Middle frontal gyrus (tissue), 1 donor: Measurements from ENCODE around the gene BHLHE41.

Experiments used
- DNase-seq: peaks from one replicate; pipeline ENCODE4 v3.0.0-alpha.2; 2015; ENCODE audit warnings: low spot score; ENCODE audit errors: extremely low spot score

The BHLHE41 gene

DNA sequence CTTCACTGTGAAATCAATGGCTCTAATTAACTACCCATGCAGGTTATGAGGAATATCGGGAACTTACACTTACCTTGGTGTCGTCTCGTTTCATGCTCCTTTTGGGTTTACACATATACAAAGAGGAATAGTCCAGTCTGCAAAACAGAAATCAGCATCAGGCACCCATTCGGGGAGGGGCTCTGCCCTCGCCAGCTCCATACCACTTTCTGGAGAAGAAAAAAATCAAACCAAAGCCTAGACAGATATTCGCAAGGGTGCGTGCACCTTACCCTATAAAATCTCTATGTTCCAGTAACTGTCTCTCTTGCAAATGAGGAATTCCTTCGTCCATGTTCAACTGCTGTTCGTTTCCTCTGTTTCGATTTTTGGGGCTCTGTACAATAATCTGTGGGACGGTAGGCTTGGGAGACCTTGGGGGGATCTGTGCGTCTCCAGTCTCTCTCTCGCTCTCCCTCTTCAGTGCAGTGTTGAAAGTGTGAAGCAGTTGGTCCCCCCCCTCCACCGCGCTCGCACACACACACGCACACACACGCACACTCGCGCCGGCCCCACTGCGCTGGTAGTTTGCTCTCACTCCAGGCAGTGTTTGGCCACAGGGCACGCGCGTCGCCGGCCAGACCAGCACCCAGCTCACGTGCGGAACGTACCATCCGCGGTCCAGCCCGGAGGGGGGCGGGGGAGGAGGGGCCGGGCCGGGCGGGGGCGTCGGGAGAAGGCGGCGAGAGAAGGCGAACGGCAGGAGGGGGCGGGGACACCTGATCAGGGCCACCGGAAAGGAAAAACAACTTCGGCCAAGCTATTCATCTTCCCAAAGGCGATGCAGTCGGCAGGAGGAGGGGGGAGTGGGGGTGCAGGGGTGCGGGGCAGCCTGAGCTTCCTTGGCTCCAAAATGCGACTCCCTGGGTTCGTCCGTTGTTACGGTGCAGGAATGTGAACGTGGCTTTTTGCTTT, at the start of gene BHLHE41:
Gene BHLHE41 (minus strand): TSS at position 592 of the 954 bp plus-strand sequence. CDS start 258 bp downstream, at position 334.
- DNase-seq, result peak; percentile 75

DNA sequence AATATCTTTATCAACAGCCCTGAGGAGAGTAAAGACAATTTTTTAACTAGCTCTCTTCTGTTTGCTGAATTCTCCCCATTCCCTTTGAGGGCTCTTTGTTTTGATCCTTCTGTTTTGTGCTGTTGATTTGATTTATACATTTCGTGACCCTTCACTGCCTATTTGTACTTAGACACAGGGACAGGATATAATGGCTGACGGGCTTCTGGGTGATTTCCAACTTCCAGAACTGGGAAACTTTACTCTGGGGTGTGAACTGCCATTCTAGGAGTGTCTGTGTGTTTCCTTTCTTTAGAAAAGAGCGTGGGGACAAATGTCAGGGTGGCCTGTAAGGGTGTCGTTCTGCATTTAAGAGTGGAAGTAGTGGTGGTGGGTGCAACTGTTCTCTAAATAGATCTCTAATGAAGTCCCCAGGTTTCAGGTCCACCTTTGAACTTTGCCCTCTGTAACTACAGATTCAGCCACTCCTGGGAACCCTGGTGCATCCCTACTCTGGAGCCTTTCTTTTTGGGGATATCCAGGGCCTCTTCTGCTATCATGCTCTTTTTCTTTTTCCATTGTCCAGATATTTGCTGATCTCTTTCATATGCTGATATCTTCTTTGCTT, 48.2 kb upstream of the BHLHE41 start:
- no peak for DNase-seq

DNA sequence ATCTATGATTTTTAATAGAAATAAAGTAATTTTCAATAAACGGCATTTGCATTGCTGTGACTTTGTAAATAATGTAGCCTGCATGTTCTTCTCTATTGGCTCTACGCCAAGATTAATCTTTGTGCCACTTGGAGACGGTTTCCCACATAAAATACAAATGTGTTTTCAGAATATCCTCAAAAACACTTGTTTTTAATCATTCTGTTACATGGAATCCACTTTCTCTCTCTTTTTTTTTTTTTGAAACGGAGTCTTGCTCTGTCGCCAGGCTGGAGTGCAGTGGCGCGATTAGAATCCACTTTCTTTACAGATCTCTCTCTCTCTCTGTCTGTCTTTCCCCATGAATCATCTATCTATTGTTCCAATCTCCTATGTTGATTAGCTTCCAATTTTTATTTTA, 47.7 kb upstream of the BHLHE41 start:
- no peak for DNase-seq

DNA sequence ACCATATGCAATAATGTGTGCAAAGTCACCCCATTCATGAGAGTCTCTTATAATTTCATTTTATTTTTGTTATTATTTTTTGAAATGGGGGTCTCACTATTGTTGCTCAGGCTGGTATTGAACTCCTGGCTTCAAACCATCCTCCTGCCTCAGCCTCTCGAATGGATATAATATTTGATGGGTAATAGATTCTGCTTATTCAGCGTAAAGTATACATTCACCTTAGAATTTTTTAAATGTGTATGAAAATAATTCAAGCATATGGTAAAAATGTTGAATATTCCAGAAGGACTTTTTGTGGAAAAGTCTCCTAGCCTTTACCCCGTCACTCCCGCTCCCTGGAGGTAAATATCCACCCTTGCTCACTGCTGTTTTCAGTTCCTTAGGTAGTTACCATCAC, 47.2 kb upstream of the BHLHE41 start:
- DNase-seq, result no peak

DNA sequence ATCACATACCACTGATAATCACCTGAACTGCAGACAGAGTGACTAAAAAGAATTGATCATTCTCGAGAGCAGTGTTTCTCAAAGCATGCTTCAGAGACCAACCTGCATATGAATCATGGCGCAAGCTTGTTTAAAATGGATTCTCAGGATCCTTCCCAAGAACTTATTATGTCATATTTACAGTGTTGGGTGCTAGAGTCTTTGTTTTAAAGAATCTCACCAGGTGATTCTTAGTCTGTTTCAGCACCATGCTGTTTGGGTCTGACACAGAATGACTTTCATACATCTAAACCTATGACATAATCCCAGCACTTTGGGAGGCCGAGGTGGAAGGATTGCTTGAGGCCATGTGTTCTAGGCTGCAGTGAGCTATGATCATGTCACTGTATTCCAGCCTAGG, 39.3 kb upstream of the BHLHE41 start:
- DNase-seq, result no peak

DNA sequence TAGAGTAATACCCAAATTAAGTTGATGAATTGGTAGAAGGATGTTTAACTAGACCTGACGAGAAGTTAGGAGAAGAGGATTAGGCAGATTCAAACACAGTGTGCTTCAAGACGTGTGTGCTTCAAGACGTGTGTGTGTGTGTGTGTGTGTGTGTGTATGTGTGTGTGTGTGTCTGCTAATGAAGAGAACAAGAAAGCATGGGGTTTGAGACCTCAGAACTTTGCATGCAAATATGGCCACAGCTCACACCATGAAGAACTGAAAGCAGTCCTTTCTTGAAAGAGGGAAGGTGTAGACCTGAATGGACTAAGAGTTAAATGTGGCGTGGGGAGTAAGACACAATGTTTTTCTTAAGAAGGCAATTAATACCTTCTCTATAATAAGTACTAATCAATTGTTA, 38.1 kb upstream of the BHLHE41 start:
- DNase-seq, result no peak

DNA sequence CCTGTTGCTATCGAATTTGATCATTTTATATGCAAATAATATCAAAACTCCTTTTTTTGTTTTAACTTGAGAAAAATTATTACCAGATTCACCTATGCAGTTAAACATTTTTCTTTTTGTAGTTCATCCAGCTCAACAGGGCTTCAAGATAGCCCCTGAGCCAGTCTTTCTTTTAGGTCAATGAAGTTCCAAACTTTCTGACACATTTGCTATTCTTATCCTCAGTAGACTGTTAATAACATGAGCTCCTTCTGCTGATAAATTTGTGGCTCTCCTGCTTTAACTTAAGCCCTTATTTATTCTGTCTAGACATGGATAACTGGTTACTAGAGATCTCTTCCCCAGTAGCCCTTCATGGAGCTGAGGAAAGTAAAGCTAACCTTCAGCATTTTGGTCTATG, 37.3 kb upstream of the BHLHE41 start:
- DNase-seq, result no peak

DNA sequence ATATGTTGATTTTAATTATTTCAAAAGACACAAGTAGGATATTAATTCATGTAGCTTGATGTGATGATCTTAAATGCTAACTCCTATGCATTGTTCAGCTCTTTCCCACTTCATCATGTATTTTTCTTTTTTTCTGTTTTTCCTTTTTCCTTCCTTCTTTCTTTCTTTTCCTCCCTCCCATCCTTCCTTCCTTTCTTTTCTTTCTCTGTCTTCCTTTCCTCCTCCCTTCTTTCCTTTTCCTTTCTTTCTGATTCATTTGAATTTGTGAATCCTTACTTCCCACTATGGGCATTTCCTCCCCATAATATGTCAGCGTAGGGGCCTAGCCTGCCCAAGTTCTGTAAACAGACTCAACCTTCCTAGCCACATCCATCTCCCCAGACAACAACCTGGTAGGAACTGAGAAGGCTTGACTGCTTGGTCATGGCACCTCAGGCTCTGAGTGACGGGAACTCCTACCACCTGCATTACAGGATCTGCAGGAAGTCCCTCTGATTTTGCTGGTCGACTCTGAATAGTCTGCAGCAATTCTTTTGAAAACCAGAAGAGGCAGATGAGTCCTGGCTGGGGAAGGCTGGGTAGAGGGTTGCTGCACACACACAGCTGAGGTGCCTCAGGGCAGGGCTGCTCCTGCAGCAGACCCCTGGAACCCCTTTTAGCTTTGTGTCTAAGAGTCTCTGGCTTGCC, 33.4 kb upstream of the BHLHE41 start:
- no peak for DNase-seq

DNA sequence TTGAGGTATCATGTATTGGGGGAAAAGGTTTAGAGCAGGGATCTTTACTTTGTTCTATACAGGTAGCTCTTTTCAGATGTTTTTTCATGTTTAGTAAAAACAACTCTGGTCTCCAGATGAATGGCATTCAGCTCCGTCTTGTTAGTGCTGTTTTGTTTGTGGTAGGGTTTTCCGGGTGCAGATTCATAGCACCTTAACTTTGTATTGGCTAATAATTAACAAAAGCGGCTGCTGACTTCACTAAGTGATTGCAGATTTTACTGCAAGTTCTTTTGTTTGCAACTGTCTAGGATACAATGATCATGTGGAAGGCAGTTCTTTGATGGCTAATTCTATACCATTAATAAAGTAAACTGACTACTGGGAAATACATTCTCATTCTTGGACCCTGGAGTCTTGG, 32.2 kb upstream of the BHLHE41 start:
- no peak for DNase-seq

DNA sequence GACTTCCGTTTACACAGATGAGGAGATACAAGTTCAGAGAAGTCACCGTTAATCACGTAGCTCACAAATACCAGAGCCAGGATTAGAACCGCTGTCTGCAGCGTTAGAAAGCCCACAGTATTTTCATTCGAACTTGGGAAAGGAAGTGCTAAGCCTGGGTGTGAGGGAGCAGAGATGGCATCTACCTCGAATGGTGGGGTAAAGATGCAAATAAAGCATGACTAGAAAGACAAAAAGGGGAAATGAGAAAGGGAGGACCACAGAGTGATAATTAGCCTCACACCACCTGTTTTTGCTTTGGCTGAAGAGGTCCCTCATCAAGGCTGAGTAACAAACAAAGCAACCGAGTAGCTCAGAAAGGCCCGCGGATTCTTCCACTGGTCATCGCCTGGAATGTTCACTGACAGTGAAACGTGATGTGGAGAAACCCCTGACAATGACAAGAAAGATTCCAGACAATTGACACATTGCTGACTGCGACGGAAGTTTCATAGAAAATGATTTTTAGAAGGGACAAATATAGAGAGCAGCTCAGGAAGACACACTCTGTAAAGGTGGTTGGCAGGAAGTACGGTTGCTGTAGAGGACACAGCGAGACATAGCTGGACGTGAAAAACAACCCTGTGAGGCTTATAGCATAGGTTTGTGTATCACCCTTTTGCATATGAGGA, 31.5 kb upstream of the BHLHE41 start:
- no peak for DNase-seq

DNA sequence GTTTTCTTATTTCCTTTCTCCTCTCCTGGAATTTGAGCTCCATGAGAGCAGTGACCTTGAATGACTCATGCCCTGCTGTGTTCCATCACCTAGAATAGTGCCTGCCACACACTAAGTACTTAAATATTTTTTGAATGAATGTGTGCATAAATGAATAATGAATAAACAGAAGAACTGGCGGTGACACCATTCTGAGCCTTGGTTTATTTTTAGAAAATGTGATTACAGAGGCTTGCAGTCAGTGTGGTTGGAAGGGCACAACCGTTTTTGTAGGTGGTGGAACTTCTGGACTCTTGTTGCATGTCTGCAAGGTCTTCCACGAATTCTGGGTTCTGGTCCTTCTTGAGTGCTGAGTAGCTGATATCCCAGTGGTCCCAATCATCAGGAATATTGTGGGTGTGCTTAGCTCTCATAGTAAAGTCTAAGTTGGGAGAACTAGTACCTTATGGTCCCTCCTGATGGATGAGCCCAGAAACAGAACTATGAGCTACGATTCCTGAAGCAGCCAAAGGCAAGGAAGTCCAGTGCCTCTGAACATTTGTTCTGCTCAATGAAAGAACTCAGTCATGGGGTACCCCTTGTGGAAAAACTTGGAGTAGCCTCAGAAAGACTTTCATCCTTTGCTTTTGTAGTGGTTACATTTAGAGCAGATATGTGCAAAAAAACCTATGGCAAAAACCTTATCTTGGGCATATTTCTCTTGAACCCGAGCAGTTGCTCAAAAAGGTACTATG, 28.8 kb upstream of the BHLHE41 start:
- DNase-seq, result no peak

DNA sequence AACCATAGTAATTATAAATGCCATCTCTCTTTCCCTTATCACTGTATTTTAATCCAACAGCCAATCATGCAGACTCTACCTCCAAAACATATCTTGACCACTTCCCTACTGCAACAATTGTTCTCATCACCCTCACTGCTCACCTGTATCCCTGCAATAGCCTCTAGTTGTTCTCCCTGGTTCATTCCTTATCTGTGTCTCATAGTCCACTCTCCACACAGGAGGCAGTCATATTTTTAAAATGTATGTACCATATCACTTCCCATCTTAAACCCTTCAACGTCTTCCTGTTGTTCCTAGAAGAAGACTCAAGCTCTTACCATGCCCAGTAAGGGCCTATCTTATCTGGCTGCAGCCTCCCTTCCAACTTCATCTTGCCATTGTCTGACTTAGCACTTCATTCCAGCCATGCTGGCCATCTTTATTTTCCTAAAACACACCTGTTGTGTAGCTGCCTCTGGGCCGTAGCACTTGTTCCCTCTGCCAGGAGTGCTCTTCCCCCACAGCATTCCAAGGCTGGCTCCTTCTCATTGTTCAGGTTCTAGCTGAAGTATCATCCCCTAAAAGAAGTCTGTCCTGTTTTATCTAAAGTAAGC, 27.8 kb upstream of the BHLHE41 start:
- no peak for DNase-seq

DNA sequence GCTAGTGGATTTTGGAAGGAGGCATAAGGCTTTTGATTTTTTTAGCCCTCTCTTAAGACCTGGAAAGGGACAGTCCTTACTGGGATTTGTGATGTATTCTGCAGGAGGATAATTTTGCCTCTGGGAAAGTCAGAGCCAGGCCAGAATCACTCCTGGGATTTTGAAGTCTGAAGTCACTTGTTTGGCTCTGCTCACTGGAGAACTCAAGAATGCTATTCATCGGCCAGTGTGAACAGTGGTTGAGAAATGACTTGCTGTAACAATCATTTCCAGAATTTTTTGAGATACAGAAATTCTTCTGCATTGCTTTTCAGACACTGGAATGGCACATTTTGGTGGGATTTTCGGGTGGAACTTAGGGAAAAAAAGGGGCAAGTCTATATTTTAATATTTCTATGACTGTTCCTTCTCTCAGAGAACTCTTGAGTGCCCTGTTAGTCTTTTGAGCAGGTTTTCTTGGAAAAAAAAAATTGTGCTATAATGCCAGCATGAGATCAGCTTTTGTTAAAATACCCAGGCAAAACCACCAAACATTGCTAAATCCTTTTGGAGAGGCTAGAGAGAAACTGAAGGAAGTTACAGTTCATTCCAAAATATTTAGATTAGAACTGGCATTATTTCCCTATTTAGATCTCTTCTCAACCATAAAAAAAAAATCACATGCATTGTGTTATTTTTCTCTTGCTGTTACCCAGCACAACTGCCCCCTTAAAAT, 26.1 kb upstream of the BHLHE41 start:
- DNase-seq, result no peak

DNA sequence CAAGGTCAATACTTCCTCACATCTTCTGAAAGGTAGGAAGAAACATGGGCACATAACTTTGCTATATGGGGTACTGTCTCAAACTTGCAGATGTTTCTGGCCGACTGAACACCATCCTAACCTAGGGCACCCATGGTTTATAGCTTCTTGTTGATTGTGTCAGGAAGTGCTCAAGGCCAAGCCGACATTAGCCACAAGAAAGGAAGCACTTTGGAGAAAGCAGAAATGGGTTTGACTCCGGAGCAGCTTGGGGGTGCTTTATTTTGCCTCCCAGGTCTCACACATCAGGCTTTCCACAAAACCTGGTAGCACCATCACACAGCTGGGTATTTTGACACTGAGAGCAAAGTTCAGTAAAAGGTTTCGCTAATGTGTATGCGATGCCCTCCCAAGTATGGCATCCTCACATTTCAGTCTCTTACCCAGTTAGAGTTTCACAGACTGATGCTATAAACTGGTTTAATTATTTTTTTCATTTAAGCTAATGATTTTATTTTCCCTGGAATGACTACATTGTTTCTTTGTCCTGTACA, 25.2 kb upstream of the BHLHE41 start:
- DNase-seq, result no peak

DNA sequence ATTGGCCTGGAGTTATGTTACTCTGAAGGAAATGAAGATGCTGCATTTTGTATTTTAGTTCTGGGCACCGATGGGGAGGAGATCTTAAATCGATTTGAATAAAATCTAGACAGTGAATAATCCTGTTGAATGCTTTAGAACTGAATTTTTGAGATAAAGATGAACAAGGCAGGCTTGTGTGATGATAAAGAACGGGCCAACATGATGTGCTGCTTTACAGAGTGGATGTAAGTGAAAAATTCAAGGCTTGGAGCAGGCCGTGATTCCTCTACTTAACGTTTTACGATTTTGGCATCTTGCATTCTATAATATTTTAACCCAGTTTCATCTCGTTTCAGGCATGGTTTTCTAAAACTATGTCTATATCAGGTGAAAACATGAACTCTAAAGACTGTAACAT, 23.5 kb upstream of the BHLHE41 start:
- DNase-seq, result no peak

DNA sequence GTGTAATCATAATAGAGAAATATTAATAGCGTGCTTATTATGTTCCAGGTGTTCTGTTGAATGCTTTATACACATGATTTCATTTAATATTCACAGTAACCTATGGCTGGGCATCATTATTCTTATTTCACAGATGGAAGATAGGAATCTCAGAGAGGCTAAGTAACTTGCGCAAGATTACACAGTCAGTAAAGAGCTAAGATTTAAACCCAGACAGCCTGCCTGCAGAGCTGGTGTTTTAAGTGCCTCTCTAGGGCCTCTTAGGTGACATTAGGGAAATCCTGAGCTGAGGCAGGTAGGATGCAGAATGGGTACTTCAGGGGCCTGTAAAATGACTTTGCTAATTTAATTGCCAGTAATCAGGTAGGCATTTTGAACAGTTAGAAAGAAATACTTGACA, 18.5 kb upstream of the BHLHE41 start:
- no peak for DNase-seq

DNA sequence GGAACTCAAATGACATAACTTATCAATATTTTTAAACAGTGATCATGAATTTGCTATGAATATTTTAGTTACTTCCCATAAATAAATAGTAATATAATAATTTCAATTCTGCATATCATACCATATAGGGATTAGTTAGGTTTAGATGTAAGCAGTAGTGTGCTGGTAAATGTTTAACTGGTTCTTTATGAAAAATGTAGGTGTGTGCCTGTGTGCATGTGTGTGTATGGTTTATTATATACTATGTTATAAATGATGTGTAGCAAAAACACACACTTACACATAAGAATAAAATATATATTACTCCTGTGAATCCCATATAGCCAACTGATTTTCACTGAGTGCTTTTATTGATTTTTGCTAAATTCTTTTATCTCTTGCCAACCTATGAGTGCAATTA, 14.0 kb upstream of the BHLHE41 start:
- DNase-seq, result no peak

DNA sequence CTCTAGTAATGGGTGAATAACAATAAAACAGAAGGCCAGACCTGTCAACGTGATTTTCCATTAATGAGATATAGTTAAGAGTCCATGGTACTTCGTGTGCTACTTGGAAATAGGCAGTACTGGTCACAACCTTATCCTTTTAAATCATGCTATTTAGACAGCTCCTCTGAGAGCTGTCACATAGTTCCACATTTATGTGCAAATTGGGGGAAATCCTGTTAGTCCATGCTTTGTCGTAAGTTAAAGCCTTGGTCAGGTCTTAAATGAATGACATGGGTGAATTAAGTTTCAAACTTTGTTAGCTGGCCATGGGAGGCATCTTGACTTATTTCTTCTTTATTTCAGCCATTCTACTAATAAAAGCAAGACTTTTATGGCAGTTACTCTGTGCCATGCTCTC, 11.9 kb upstream of the BHLHE41 start:
- DNase-seq, result no peak

DNA sequence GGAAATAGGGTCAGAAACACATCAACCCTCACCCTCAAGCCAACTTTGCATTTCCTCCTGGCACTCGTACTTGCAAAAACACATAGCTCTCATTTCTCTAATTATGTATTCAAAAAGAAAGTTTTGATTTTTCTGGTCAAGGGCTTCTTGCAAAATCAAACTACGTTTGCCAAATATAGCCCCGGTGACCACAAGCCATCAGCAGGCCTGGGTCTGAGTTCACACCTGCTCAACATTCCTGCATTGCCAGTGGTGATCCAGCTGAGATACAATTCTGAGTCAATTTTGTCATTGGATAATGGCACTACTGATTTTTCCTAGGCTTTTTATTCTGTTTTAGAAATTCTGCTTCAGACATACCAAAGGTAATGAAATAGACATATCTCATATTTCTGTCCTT, 10.7 kb upstream of the BHLHE41 start:
- DNase-seq, result no peak

DNA sequence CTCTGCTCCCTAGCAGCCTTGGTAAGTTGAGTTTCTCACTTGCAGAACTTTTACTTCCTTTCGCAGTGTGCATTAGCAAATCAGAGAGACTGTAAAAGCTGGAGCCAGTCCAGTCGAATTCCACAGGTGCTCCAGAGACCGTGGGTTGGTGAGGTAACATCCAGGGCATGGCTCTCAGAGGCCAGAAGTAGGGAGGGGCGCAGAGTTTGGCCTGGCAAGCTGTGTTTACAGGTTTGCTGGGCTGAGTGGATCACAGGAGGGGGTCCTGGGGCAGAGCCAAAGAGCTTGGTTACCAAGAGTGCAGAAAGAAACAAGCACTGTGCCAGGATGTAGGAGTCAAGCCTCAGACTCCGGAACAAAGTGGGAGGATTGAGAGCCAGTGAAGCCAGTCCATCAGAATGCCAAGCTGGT, 10.2 kb upstream of the BHLHE41 start:
- DNase-seq, result no peak
